Measurements from ENCODE around the gene SNAP25.

Gene SNAP25

DNA sequence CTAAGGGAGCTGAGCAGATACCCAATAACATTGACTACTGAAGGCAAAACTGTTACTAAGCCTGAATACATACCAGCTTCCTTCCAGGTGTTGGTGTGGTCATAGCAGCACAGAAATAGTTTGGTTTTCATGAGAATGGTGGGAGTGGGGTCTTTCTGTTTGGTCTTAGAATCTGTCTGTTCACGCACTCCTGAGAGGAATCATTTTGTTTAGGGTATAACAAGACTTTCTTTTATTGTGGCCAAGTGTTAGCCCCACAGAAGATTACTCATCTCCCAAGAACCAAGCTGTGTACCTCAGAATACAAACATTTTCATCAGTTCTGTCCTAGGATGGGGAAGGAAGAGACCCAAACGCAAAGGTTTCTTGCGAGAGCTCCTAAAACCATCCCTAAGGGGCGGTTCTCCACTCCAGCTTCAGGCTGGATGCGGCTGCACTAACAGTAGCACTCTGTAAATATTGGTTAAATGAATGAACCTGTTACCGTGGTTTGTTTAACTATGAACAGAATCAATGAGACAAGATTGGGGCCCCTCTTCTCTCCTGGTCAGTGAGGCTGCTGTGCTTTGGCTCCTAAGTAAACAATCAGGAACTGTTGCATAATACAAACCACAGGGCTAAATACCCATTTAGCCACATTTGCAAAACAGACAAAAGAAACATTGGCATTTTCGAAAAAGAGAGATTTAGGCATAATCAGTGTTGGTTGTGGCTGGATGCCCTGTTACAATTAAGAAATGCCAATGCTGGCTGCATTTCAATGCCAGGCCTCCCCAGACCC is 44.9 kb downstream of the SNAP25 start:
- no peak for DNase-seq (ENCODE audit: low read depth in 2 of 2)

DNA sequence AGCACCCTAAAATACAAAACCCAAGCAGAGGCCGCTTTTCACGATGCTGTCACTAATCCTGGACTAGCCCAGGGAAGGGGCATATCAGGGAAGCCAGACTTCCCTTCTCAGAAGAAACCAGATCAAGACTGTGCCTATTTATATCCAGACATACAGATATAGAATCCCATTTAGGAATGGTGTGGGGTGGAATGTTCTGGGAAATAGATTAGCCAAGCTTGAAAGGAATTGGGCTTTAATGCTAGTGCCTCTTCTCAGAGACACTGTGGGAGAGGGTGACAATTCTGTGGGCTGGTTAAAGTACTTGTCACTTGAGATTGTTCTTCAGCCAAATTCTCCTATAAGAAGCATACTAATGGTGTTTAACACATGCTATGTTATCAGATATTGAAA is 45.5 kb downstream of the SNAP25 start:
- no peak for DNase-seq (ENCODE audit: low read depth in 2 of 2)

GRCh38 chr20:10268636-10269035 is 50.0 kb downstream of the SNAP25 start:
- DNase-seq (ENCODE audit: low read depth in 2 of 2): no peak

GRCh38 chr20:10270630-10271029 is 52.0 kb downstream of the SNAP25 start:
- no peak for DNase-seq (ENCODE audit: low read depth in 2 of 2)

GRCh38 chr20:10271494-10272219 is 53.0 kb downstream of the SNAP25 start:
- no peak for DNase-seq (ENCODE audit: low read depth in 2 of 2)

GRCh38 chr20:10276878-10277580 is 58.4 kb downstream of the SNAP25 start:
- DNase-seq (ENCODE audit: low read depth in 2 of 2): no peak

DNA sequence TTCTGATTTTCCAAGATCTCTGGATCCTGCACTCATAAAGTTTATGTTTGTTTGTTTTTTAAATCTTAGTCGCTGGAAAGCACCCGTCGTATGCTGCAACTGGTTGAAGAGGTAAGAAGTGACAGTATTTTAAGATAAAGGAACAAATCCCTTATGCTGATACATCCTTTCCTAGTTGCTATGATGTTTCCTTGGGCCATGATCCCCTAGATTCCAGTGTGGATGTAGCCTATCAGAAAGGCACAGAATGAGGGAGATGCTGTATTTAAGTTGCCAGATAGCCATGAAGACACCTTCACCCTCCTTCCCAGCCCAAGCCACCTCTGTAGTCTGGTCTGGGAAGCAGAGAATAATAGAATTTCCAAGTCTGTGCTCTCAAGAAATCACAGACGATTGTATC is 59.0 kb downstream of the SNAP25 start:
- no peak for DNase-seq (ENCODE audit: low read depth in 2 of 2)

DNA sequence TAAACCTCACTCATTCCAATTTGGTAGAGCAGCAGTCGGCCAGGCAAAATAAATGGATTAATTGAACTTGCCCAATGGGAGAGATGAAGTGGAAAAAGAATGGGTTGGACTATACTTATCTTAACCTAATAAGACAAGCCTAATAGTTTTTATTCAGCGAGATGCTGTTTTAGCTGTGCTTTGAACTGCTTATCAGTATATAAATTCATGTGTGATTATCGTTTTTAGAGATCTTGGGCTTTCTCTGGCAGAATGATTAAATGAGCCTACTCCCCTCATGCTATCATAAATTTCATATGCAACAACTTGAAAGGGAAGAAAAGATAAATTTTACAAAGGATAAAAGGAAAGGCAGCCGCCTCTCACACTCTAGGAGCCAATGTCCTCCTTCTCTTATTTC is 59.8 kb downstream of the SNAP25 start:
- no peak for DNase-seq (ENCODE audit: low read depth in 2 of 2)

DNA sequence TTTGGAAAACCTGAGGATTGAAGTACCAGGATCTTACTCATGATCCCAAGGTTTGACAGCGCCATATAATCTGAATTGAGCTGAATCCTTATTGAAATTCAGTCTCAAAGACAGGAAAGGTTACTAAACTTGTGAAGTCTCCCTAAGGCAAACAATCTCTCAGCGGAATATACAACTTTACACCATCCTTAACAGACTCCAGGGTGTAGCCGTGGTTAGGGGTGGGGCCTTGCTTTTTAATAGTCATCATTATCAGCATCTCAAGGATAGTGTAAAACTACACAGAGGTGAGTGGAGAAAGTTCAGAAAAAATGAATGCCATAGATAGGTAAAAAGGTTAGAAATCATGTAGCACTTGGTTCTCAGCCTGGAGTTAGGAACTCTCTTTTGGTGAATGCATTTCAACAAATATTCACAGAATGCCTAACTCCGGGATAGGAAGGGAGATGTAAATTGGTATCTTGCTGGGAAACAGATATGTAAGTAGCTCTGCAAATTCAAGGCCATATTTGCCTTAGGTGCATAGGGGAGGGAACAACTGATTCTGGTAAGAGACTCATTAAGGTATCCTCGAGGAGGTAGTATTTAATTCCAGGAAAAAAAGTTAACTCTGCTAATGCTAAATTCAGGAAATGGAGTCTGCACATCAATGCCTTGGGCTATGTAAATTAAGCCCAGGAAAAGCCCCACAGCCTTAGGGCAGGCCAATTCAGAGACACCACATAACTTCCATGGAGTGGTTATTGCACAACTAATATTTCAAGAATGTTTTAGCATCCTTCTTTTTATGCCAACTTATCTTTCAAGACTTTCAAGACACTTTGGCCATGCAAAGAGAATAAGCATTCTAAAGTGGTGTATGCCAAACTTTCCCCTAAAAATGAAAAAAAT is 61.6 kb downstream of the SNAP25 start:
- DNase-seq (ENCODE audit: low read depth in 2 of 2): no peak

DNA sequence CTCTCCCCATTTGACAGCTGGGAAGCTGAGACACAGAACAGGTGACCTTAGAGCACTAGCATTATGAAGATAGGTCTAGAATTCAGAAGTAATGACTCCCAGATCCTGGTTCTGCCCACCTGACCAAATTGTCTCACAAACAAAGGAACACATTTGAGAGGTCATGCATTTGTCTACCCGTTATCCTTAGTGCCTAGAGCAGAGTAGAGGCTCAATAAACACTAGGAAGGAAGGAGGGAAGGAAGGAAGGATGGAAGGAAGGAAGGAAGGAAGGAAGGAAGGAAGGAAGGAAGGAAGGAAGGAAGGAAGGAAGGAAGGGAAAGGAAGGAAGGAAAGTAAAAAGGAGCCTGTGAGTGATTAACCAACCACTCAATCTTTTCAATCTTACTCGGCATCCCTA is 63.3 kb downstream of the SNAP25 start:
- DNase-seq (ENCODE audit: low read depth in 2 of 2): no peak

DNA sequence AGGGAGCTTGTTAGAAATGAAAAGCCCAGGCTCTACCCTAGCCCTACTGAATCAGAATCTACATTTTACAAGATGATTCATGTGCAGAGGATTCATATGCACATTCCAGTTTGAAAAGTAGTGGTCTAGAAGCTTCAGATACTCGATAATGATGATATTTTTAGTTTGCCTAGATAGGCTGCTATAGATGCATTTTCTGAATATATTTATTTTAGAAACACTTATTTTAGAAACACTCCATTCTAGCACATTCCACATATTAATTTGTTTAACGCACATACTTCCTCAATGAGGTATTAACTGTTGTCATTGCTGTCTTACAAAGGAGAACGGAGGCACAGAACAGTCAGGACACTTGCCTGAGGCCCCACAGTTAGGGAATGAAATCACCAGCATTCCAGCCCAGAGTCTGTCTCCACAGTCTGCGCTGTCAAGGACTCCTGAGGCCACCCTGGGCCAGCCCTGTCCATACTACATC is 64.4 kb downstream of the SNAP25 start:
- DNase-seq (ENCODE audit: low read depth in 2 of 2): no peak

- no peak for DNase-seq (ENCODE audit: low read depth in 2 of 2)
Observed at GRCh38 chr20:10286356-10286755, 67.7 kb downstream of the SNAP25 start.

DNA sequence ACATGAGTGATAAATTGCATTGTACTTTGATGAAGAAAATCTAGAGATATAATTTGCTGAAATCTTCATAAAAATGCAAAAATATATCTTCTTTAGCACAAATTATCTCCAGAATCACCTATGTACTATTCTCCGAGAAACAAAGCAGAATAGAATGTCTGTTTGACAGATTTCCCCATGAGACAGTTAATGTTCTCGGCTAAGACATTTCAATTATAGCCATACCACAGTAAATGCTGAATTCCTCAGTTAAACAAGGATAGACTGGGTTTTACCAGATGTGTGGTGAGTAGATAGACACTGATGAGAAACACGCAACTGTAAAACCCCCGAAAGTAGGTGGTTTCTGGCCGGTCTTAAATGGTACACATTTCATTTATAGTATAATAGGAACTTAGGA is 69.8 kb downstream of the SNAP25 start:
- DNase-seq (ENCODE audit: low read depth in 2 of 2): no peak

DNA sequence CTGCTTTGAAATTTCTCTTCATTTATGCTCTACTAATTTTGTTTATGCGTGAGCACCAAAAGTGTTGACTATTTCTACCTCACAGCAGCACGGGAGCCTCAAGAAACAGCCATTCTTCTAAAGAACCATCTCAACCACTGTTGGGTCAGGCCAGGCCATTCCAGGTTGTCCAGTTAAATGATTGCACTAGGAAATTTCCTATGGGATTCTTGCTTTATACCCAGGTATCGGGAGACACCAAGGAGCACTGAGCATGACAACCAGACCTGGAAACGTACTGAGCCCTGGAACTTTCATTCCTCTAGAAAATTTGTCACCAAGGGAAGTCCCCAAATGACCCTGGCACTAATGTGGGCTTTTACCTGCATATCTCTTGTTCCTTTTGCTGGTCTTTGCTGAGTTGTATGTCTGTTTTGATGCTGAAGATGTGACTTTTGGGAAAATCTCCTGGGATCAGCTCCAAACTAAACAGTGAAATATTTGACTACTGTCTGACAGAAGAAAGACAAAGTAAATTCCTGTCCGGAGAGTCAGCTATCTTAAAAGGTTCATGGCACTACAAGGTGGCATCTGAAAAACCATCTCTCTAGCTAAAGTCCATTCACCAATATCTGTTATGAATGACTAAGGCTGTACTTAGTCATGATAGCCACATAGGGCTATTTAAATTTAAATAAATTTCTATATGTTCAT is 70.5 kb downstream of the SNAP25 start:
- no peak for DNase-seq (ENCODE audit: low read depth in 2 of 2)

- no peak for DNase-seq (ENCODE audit: low read depth in 2 of 2)
Observed at GRCh38 chr20:10291568-10292248, 73.1 kb downstream of the SNAP25 start.

DNA sequence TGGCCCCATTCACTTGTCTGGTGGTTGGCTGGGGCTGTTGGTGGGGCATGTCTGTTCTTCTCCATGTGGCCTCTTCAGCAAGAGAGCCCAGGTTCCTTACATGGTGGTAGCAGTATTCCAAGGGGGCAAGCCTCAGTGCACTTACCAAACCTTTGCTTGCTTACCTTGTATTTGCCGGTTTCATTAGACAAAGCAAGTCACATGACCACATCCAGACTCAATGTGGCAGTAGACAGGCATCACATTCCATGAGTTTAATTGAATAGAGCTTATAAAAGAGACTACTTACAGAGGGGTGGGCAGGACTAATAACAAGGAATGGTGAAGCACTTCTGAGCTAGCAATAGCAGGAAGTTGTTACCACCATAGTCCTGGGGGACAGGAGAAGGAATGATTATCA is 78.6 kb downstream of the SNAP25 start:
- DNase-seq (ENCODE audit: low read depth in 2 of 2): no peak

DNA sequence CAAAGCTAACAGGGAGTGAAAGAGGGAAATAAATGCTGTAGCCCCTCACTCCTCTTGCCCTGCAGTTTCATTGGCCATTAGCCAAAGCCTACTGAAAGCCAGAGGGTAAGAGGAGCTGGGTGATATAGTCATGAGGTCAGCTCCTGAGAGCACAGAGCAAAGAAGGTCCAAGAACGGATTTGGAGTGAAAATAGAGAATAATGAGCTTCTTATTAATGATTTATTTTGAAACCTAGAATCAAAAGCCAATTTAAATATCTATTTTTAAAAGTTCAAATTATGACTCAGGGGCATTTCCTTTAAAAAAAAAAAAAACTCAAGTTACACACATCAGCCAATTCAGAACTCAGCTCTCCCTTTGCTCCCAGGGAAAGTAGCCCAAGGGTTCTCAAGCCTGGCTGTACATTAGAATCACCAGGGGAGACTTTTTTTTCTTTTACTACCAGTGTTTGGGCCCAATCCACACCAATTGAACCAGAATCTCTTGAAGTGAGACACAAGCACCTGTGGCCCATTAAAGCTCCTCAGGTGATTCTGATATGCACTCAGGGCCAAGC is 79.1 kb downstream of the SNAP25 start:
- DNase-seq (ENCODE audit: low read depth in 2 of 2): no peak

- DNase-seq (ENCODE audit: low read depth in 2 of 2): no peak
Observed at GRCh38 chr20:10300582-10301446, 82.2 kb downstream of the SNAP25 start.

DNA sequence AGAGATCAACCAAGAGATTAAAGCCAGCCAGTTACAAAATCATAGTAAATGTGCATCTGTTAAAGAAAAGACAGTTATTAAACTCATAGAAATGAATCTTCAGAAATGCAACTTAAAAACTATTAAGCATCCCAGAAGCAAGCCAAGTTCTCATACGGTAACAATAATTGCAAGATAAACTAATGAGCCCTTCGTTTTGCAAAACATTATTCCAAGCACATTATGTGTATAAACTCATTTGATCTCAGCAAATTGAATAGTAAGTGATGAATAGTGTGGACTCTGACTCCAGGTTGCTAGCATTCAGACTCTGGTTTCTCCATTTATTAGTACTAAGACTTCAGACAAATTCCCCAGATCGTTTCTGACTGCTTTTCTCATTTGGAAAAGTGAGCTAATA is 85.2 kb downstream of the SNAP25 start:
- DNase-seq (ENCODE audit: low read depth in 2 of 2): no peak
